K562 (cell line): ENCODE data around the gene QSOX2. TPM values are rescaled to one million over a fixed set of nuclear protein-coding genes. Genes with fewer than 3 reads are reported as not detected.

Experiments used
- ATAC-seq: fragments of 200-7000 bp; cut with Tn5 transposase; 3 replicates; pipeline ENCODE4 v1.9.1; 2020; ENCODE audit warnings: moderate library complexity
- BruUV-seq: library from RNA; stranded (reverse); fragments of 400-500 nt; replicated peaks from 2 replicates; lab custom pipeline; 2021; lab: Mats Ljungman, UMichigan
- CTCF ChIA-PET: fragments of 300-600 bp; formaldehyde crosslinking; extraction: SDS; loops from one replicate; lab custom pipeline; 2021; ENCODE audit warnings: low intra/inter-chr PET ratio; lab: Yijun Ruan, JAX
- POLR2A ChIA-PET: fragments of 300-600, 350-650 bp; sonication (Branson Sonifier 250); formaldehyde crosslinking; extraction: SDS; loops from one replicate; lab custom pipeline; 2021; ENCODE audit warnings: antibody characterized with exemption, inconsistent platforms; lab: Yijun Ruan, JAX
- DNase-seq, 4 experiments: peaks; one replicate each; pipeline versions ENCODE4 v3.0.0 to v3.0.0-alpha.2; 2011 to 2018; ENCODE audit warnings: low spot score in 3 of 4, mixed read lengths in 3 of 4; ENCODE audit errors: extremely low read depth in 1 of 4
- FAIRE-seq: peaks from 2 replicates; lab custom pipeline; 2011; peaks lifted over from hg19 to GRCh38; lab: Jason Lieb, UNC
- H2AFZ ChIP-seq: 2 replicates; pipeline ENCODE4 v1.6.0; 2011; ENCODE audit warnings: low read depth, low read length, control low read depth, inconsistent platforms
- H3K27ac ChIP-seq: fragments of 200-600 bp; 3 replicates; pipeline ENCODE4 v1.8.0; 2011; ENCODE audit warnings: low read depth, mild to moderate bottlenecking, control low read depth, inconsistent platforms, low read length, moderate library complexity, mixed read lengths; ENCODE audit errors: extremely low read depth
- H3K27me3 ChIP-seq, 2 experiments: fragments of 300-600 bp in 1 of 2; 2 replicates in 1 of 2; 3 replicates in 1 of 2; pipeline versions ENCODE4 v1.6.0 to v1.8.0; 2011; ENCODE audit warnings: inconsistent platforms in 2 of 2, low read length in 2 of 2, mild to moderate bottlenecking in 1 of 2, mixed read lengths in 1 of 2, moderate library complexity in 1 of 2; ENCODE audit not compliant: control insufficient read depth in 2 of 2, insufficient read depth in 2 of 2
- H3K36me3 ChIP-seq: fragments of 300-600 bp; 3 replicates; pipeline ENCODE4 v1.8.0; 2011; ENCODE audit warnings: mild to moderate bottlenecking, low read length, inconsistent platforms; ENCODE audit not compliant: control insufficient read depth, insufficient read depth
- H3K4me1 ChIP-seq, 2 experiments: fragments of 200-600 bp in 1 of 2; replicated peaks in 1 of 2; 2 replicates in 1 of 2; 3 replicates in 1 of 2; pipeline versions ENCODE4 v1.5.1 to v1.8.0; 2011; ENCODE audit warnings: inconsistent platforms in 2 of 2, low read length in 2 of 2, mild to moderate bottlenecking in 1 of 2, mixed read lengths in 1 of 2, moderate library complexity in 1 of 2; ENCODE audit not compliant: control insufficient read depth in 2 of 2, insufficient read depth in 2 of 2
- H3K4me2 ChIP-seq: 2 replicates; pipeline ENCODE4 v1.6.1; 2011; ENCODE audit warnings: low read length, control low read depth, inconsistent platforms, mixed read lengths; ENCODE audit not compliant: insufficient read depth
- H3K4me3 ChIP-seq: fragments of 200-600 bp; sonication (generic), shearing (Covaris generic); 2 replicates; pipeline ENCODE4 v1.5.1; 2016; ENCODE audit warnings: control low read depth, inconsistent platforms
- H3K79me2 ChIP-seq: fragments of 200-600 bp; 3 replicates; pipeline ENCODE4 v1.8.0; 2011; ENCODE audit warnings: low read length, inconsistent platforms; ENCODE audit not compliant: control insufficient read depth, insufficient read depth
- H3K9ac ChIP-seq, 2 experiments: 2 replicates each; pipeline versions ENCODE4 v1.6.0 to v1.6.1; 2011; ENCODE audit warnings: low read depth in 2 of 2, low read length in 2 of 2, control low read depth in 1 of 2, inconsistent platforms in 1 of 2, mild to moderate bottlenecking in 1 of 2, mixed read lengths in 1 of 2; ENCODE audit not compliant: insufficient read depth in 1 of 2
- H3K9me1 ChIP-seq: one replicate; pipeline ENCODE4 v1.6.0; 2011; ENCODE audit warnings: inconsistent platforms, mild to moderate bottlenecking, low read length, moderate library complexity; ENCODE audit not compliant: control insufficient read depth, insufficient read depth
- H3K9me3 ChIP-seq: replicated peaks from 2 replicates; pipeline ENCODE4 v1.5.1; 2011; ENCODE audit warnings: low read depth, low read length, inconsistent platforms; ENCODE audit not compliant: control insufficient read depth, insufficient read depth
- H4K20me1 ChIP-seq: replicated peaks from 2 replicates; pipeline ENCODE4 v1.6.1; 2011; ENCODE audit warnings: low read length, inconsistent platforms, mixed read lengths; ENCODE audit not compliant: control insufficient read depth, insufficient read depth
- ERF ChIP-seq: fragments of 450-650 bp; formaldehyde crosslinking; IDR thresholded peaks from 2 replicates; pipeline ENCODE4 v1.4.0; 2020; ENCODE audit warnings: mild to moderate bottlenecking, mixed read lengths
- KAT2B ChIP-seq: IDR thresholded peaks from one replicate; pipeline ENCODE4 v1.6.1; 2012; ENCODE audit warnings: low read depth, mild to moderate bottlenecking, control low read depth, inconsistent platforms, low read length, moderate library complexity
- KDM1A ChIP-seq, 2 experiments: fragments of 450-650 bp; IDR thresholded peaks; 2 replicates each; pipeline ENCODE4 v1.6.1; 2016; ENCODE audit warnings: mild to moderate bottlenecking in 2 of 2
- RBFOX2 ChIP-seq: fragments of 200-400 bp; formaldehyde crosslinking; IDR thresholded peaks from 2 replicates; pipeline ENCODE4 v1.6.1; 2017; ENCODE audit warnings: low read depth, mild to moderate bottlenecking, low read length, moderate library complexity
- WGBS: fragments of 100-300 bp; shearing (Covaris generic); methylation state at CpG from one replicate; pipeline ENCODE4 v1.1.6; 2016; ENCODE audit warnings: low coverage, mixed read lengths; ENCODE audit not compliant: insufficient coverage; ENCODE audit errors: missing lambda C conversion rate; 5-methylcytosine and 5-hydroxymethylcytosine counted together
- in situ Hi-C: fragments of 300-500 bp; cut with MboI; formaldehyde crosslinking; loops from 4 replicates; pipeline ENCODE4 v1.15.0; 2018; ENCODE audit warnings: inconsistent platforms, mixed read lengths
- intact Hi-C: fragments of 100-400 bp; cut with micrococcal nuclease; formaldehyde crosslinking; loops from 2 replicates; pipeline ENCODE4 v1.14.2; 2022
- polyA plus RNA-seq, 8 experiments: library from polyadenylated mRNA; depleted of rRNA in 4 of 8; stranded (reverse) in 5 of 8; unstranded in 3 of 8; fragments of >200 nt; fragmentation: Nextera tagmentation in 2 of 8; fragmentation: Illumina TruSeq in 1 of 8; extraction: Ambion mirVana in 2 of 8; extraction: Trizol in 1 of 8; gene quantifications; 2 replicates each; pipeline versions ENCODE4 v1.2.1 to v1.2.3, GENCODE V29; 2011 to 2014; ENCODE audit warnings: inconsistent platforms in 1 of 8, missing spikeins in 1 of 8
- total RNA-seq, 7 experiments: library from RNA; depleted of rRNA in 6 of 7; stranded (reverse); fragments of >200 nt in 6 of 7; fragmentation: Illumina TruSeq in 2 of 7; extraction: Trizol in 2 of 7; gene quantifications; 2 replicates each; pipeline versions ENCODE4 v1.2.1 to v1.2.3, GENCODE V29; 2011 to 2021; ENCODE audit warnings: low replicate concordance in 1 of 7

QSOX2 gene
- total and polyA plus RNA-seq, 9 of the 15 experiments (the other 6 are each of a cell fraction or from before 2014, with no cell fraction given), result 0.51 to 23.7 (median 12.7) TPM

DNA sequence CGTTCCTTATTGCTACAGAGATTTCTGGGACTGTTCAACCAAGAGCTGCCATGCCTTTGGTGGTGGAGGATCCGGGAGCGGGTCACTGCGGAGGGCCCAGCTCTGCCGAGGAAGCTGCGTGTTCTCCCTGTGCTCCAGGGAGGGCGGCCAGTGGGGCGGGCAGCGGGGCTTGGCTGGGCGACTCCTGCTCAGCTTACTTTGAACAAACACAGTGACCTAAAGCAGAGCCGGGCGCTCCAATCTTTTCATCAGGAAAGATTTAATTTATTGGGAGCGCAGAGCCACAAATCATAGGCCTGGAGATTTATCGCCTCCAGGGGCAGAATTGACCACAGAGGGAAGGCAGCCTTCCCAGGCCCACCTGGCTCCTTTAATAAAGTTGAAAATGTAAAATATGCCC is 68.4 kb downstream of the QSOX2 start:
- in situ Hi-C loops, result no loop called here
- H3K36me3 ChIP-seq, result no peaks in the 10 kb centered on the region
- BruUV-seq, result no TSS peak
- ATAC-seq (no peak), DNase-seq (no peak), FAIRE-seq (no peak)
- H3K9me1 ChIP-seq, result no peaks in the 10 kb centered on the region
- CTCF ChIA-PET, result no interaction called here
- 17% methylated on average over 11 of the region's 14 CpGs for WGBS
- H3K9me3 ChIP-seq, result no peaks in the 10 kb centered on the region
- H3K27ac ChIP-seq, result no peak overlapping the region
- H3K9ac ChIP-seq, result no peak overlapping the region
- H2AFZ ChIP-seq, result no peak overlapping the region
- POLR2A ChIA-PET, result interaction anchor here (2.7 kb wide), 1 partner anchor 10 kb away, joined by 10 read pairs; no protein-coding TSS in a partner anchor
- peaks cover 0 to 23% of the 10 kb centered on the region in 2 experiments; a peak in 2 of 5 replicates for H3K4me1 ChIP-seq
- H3K4me2 ChIP-seq, result no peak overlapping the region
- TF ChIP-seq KDM1A (IDR thresholded peaks at IDR 0.05), result peak in 1 of 2 experiments; percentile 27; a peak in 1 of 4 replicates
- no peak for TF ChIP-seq RBFOX2
- no peak for TF ChIP-seq ERF (CRISPR knock-in tag)
- H3K27me3 ChIP-seq, result peaks cover 26 to 59% of the 10 kb centered on the region in 2 experiments
- H3K4me3 ChIP-seq, result no peak overlapping the region
- no peaks in the 10 kb centered on the region for H3K79me2 ChIP-seq
- intact Hi-C loops, result no loop called here
- H4K20me1 ChIP-seq, result no peaks in the 10 kb centered on the region; the same call in none of the 2 replicates

DNA sequence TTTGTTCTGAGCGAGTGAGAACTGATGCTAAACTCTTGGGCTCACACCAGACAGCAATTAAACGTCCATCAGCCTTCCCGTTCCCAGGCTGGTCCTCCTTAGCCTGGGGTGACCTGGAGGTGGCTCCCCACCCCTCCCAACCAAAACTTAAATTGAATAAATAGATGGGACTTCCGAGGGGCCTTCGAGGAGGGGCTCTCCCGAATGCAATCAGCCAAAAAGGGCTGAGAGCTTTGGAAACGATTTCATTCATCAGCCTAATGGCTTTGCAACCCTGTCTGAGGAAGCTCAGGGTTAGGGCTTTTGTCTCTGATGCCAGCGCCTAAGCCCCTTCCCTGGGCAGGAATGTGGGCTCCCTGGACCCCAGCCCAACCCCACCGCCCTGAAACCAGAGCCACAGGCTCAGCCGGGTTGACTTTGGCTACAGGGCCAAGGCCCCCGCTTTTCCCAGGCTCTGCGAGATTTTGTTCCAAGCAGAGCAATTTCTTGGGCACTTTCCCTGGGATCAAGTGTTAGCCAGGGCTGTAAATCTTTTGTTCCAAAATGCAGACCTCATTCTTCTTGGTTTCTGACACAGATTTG is 69.9 kb downstream of the QSOX2 start:
- FAIRE-seq (no peak), DNase-seq (no peak), ATAC-seq (no peak; the same call in 2 of the 3 replicates)
- Histone ChIP-seq H3K27ac (no peak overlapping the region), H3K79me2 (no peaks in the 10 kb centered on the region), H3K9me3 (no peaks in the 10 kb centered on the region), H3K27me3 (peaks cover 25 to 62% of the 10 kb centered on the region in 2 experiments), H3K4me2 (no peak overlapping the region), H3K9me1 (no peaks in the 10 kb centered on the region), H3K4me1 (peaks cover 0 to 30% of the 10 kb centered on the region in 2 experiments; a peak in 2 of 5 replicates), H3K9ac (no peak overlapping the region), H2AFZ (no peak overlapping the region), H3K4me3 (no peak overlapping the region), H3K36me3 (no peaks in the 10 kb centered on the region), H4K20me1 (peaks cover 5% of the 10 kb centered on the region)
- intact Hi-C loops, result no loop called here
- BruUV-seq, result no TSS peak
- no peak for TF ChIP-seq KAT2B
- 10% methylated on average over 12 of the region's 12 CpGs for WGBS
- POLR2A ChIA-PET, result interaction anchor here (0.5 to 2.7 kb wide), 2 partner anchors 11 to 37 kb away, joined by 3 to 10 read pairs; no protein-coding TSS in a partner anchor
- in situ Hi-C loops, result no loop called here
- CTCF ChIA-PET, result no interaction called here
